HL-60/S4 treated with retinoic acid at 250 ng/mL for 4 days and 3 days (cell line): ENCODE data around the gene IFT80.

Experiments used
- in situ Hi-C: fragments of 300-500 bp; cut with MboI; formaldehyde crosslinking; loops from 2 replicates; pipeline ENCODE4 v1.7.0; 2022; ENCODE audit warnings: low sequenced_read_pairs

Gene IFT80

DNA sequence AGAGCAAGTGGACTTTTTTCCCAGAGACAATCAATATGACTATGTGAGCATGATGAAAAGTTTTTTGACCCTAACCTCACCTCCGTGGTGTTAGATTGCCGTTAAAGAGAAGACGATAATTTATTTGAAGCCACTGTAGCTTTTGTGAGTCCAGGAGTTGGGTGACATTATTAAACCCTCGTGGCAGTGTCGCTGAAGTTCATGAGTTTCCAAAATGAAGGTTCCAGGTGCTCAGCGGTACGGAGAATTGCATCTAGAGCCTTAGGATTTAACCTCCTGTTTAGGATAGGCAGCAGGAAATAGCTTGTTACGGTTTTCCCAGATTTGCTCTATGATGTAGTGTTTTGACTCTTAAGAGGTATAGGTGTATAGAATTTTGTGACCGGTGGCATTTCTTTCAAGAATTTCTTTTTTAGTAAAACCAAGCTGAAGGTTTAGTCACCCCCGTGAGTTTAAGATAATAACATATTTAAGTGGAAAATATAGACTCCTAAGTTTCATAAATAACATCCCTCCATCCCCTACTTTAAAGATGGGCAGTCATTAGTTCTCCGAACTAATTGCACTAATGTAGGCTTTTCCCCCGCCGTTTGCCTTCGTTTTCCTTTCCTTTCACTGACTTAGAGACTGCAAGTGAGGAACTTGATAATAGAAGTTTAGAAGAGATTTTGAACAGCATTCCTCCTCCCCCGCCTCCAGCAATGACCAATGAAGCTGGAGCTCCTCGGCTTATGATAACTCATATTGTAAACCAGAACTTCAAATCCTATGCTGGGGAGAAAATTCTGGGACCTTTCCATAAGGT is 2.5 kb upstream of the IFT80 start:
- in situ Hi-C loops = loop anchor here (25.0 kb wide), 1 partner anchor 239 kb away; no protein-coding TSS in a partner anchor

DNA sequence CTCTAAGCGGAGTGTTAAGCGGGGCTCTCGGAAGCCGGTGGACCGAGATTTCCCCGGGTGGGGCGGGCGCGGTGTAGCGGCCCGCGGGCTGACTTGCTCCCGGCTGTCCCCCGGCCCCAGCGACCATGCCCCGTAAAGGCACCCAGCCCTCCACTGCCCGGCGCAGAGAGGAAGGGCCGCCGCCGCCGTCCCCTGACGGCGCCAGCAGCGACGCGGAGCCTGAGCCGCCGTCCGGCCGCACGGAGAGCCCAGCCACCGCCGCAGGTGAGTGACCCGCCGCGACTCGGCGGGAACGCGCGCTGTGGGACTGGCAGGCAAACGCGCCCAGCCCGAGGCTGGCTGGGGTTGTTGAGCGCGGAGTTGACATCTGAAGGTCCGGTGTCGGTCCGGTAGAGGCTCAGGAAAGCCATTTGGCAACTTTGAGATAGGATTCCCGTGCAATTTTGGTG is 1.7 kb upstream of the IFT80 start:
- in situ Hi-C loops = loop anchor here (25.0 kb wide), 1 partner anchor 238 kb away; no protein-coding TSS in a partner anchor

DNA sequence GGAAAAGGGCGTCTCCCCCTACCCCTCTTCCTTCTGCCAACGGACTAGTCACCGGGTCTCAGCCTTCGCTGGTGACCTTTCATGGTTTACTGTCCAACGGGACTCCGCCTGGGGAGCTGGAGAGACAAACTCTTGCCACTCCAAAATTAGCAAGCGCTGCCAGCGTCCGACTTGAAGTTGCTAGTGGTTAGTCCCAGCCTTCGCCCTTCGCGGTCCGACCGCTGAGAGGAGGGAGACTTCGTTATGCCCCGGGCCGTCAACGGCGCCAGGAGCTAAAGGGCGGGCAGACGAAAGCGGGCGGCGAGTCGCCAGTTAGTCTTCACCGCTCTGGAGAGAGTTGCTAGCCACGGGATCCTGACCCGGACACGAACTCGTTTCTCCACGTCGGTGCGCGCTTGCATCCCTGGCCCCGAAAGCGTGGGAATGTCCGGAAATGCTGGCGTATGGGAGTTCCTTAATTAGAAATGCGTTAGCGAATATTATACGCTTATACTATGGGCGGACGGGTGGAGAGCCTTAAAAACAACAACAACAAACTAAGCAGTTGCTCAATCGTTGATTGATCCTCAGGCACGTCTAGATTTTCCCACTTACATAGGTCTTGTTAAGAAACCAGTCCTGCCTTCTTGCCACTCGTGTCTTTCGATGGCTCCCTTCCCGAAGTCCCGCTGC is 1.1 kb upstream of the IFT80 start:
- in situ Hi-C loops = loop anchor here (25.0 kb wide), 1 partner anchor 238 kb away; no protein-coding TSS in a partner anchor

DNA sequence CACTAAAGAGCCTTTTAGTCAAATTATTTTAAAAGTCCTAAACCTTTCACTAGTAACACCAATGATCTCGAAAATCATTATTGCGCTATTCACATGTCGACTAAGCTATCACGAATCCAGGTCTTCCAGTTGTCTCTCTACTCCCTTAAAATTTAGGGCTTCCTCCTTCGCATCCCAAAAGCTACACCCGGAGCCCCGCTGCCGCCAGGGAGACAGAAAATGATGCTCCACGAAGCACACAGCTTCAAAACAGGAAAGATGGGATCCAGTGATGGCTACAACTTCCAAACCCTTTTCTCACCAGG is 253 bp downstream of the IFT80 start:
- in situ Hi-C loops = no loop called here

DNA sequence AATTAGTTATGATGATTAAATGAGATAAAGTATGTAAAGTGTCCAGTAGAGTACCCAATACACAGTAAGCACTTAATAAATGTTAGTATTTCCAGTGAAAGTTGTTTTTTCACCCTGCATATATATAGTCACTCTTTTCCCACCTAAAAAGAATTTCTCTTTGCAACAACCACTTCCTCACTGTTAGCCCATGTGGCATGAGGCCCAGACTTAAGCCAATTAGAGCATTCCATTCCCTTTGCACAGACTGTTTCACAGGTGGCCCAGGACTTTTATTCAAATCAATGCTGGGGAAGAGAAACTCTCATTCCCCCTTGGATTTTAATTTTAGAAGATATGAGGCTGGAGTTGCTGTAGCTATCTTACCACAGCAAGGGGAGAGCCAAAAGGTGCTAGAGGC is 3.7 kb downstream of the IFT80 start:
- in situ Hi-C loops = no loop called here

DNA sequence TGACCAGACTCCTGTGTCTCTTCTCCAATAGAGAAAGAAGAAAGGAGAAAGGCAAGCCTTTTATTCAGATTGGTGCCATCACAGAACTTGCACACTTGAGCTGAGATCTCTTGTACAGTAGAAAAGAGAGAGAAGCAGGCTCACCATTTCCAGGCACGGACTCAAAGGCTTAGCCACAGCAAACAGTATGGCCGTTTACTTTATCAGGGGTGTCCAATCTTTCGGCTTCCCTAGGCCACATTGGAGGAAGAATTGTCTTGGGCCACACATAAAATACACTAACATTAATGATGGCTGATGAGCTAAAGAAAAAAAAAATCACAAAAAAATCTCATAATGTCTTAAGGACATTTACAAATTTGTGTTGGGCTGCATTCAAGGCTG is 5.0 kb downstream of the IFT80 start:
- in situ Hi-C loops = no loop called here

DNA sequence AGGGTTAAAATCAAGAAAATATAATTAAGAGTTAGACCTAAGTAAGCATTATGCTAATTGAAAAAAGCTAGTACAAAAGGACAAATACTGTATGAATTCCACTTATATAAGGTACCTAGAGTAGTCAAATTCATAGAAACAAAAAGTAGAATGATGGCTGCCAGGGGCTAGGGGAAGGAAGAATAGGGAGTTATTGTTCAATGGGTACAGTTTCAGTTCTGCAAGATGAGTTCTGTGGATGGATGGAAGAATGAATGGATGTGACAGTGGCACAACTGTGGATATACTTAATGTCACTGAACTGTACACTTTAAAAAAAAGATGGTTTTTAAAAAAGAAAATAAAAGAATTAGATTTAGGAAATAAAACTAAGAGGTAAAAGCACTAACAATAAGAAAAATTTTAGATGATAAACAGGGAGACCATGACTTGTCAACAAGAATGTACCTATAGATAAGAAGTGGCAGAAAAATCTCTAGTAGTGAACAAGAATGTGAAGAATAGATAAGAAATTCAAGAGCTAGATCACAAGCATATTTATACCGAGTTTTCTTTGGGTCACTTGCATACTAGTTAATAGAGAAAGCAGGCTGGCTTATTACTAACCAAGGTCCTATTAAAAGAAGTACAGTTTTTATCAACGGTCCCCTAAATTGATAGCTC is 5.5 kb downstream of the IFT80 start:
- in situ Hi-C loops = no loop called here

DNA sequence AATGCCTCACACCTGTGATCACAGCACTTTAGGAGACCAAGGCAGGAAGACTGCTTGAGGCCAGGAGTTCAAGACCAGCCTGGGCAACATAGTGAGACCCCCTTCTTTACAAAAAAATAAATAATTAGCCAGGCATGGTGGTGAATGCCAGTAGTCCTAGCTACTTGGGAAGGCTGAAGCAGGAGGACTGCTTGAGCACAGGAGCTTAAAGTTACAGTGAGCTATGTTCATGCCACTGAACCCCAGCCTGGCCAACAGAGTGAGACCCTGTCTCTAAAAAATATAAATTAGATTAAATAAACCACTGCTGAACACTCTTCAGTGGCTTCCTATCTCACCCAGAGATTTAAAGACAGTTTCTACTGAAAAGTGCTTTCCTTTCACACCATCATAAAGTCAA is 6.2 kb downstream of the IFT80 start:
- in situ Hi-C loops = no loop called here

DNA sequence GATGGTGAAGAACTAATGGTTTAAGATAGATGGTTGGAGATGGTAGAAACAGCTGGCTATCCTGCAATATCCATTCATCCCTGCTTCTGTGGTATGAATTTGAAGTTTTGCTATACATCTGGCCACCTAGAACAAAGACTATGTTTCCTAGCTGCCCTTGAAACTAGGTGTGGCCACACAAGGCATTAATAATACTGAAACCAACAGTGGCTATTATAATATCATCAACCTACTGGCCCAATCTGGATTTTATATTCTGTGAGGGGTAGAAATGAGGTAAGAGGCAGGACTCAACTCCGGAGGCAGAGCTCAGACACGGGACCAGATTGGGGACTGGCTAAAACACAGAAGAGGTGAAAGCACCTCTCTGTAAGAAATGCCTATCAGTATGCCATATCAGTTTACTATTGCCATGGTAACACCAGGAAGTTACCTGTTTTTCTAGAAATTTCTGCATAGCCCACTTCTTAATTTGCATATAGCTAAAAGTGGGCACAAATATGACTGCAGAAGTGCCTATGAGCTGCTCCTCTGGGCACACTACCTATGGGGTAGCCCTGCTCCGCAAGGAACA is 8.4 kb downstream of the IFT80 start:
- in situ Hi-C loops = no loop called here

DNA sequence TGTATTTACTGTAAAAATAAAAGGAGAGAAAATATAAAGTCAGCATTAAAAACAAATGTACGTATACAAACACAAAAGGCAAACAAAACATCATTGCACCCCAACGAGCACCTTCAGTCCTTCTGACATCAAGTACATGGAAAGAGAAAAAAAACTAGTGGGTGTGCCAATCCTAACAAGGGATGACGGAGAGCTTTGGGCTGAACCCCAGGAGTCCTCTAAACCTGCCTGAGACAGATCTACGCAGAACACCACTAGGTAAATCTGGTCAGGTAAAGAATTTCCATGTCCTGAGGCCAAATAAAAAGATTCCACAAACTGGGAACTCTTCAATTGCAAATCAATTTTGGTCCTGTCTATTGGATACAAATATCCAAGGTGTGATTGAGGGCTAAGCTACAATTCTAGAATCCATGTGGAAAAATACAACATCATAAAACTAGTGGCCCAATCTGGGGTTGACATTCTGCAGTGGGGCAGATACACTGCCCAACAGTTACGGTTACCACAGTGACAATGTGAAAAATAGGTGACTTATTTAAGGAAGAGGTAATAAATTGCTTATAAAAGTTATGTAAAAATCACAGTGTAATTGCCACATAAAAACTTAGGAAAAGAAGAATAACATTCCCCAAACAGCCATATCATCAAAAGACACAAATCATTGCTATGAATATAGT is 14.2 kb downstream of the IFT80 start:
- in situ Hi-C loops = no loop called here

DNA sequence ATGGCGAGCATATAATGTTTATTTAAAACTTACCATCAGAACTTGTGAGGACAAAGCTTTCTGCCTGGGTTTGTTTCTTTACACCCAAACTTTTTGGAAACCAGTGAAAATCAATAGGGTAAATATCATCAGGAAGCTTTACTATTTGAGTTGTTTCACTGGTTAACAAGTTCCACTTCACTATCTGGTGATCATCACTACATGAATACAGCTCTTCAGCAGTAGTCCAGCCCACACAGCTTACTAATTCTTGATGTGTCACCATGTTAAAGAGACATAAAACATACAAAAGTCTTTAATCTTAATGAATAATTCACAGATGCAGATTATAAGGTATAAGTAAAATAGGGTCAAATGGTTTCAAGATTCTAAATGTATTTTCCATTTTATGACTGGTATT is 17.6 kb downstream of the IFT80 start:
- in situ Hi-C loops = no loop called here

DNA sequence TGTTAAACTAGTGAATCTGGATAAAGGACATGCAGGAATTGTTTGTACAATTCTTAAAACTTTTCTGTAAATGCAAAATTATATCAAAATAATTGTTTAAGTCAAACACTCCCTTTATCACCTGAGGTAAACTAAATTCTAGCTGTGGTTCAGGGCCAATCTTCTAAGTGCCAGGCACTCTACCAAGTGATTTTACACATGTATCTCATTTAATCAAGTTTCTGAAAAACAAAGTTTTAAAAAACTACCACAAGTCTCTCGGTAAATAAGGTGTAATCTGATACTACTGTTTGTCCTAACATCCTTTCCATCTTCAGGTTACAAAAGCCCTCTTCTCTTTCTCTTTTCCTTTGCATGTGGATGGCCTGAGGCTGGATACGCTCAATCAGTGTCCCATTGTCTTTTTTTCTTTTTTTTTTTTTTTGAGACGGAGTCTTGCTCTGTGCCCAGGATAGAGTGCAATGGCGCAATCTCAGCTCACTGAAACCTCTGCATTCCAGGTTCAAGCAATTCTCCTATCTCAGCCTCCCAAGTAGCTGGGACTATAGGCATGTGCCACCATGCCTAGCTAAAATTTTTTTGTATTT is 19.3 kb downstream of the IFT80 start:
- in situ Hi-C loops = no loop called here

DNA sequence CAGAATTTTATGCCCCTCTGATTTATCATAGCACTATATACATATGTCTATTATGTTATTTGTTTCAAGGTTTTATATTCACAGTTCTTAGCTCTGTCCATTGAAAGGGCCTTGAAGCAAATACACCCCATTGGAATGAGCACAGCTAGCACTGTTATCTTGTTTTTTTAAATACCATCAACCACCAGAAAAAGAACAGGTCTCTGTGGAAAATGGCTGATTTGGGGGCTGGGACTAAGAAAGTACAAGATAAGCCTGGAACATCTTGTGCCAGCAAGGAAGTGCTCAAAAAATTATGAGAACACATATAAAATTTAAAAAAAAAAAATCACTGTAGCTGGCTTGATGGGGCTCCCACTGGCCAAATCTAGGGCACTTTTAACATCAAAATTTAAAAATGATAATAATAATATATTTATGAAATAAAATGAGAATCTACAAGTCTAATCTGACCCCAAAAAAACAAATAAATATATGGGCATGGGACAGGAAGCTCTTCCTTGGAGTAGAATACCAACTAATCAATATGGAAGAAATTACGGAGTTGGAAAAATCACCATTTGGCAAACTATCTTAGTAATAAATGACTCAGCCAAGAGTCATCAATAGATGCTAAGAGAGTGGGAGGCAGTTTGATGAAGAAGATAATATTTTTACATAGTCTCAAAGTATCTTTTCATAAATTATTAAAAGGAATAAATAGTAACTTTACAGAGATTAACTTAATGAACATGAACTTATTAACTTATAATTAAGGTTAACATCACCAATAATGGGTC is 20.5 kb downstream of the IFT80 start:
- in situ Hi-C loops = no loop called here

DNA sequence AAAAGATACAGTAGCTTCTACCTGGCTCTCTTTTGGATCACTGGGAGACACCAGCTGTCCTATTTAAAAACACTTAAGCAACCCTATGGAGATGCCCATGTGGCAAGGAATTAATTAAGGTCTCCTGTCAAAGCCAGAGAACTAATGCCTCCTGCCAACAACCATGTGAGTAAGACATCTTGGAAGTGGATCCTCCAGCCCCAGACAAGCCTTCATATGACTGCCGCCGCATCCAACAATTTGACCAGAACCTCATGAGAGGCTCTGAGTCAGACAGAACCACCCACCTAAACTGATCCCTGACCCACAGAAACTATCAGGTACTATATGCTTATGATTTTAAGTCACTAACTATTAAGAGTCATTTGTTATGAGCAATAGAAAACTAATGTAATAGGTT is 22.3 kb downstream of the IFT80 start:
- in situ Hi-C loops = no loop called here

DNA sequence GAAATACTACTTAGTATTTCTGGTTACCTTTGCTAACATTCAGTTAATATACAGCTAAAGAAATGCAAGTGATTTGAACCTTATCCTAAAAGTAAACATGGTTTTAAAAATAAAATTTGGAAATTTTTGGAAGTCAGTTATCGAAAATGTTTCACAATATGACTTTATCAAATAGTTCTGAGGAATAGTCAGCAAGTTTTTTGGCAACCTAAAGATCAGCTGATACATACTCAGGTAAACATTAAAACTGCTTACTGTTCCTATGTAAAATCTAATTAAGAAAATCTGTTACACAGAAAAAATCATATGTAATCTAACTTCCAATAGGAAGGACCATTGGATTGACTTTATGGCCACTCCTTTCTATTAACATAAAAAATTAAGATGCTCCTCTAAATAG is 24.1 kb downstream of the IFT80 start:
- in situ Hi-C loops = no loop called here

DNA sequence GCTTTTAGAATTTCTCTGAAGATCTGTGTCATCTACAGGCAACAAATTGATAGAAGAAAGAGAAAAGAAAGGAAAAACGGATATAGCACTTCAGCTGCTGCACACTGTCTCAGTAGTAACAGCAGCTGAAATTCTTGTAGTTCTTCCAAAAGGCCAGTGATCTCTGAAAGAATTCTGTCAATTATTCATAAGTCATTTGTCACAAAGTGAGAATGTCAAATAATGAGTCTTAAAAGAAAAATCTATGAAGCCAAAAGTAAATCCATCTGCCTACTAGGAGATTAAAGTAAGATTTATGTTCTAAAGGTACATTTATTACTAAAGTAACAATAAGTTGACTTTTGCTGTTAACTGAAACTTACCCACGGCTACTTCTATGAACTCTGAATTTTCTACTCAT is 24.6 kb downstream of the IFT80 start:
- in situ Hi-C loops = no loop called here

DNA sequence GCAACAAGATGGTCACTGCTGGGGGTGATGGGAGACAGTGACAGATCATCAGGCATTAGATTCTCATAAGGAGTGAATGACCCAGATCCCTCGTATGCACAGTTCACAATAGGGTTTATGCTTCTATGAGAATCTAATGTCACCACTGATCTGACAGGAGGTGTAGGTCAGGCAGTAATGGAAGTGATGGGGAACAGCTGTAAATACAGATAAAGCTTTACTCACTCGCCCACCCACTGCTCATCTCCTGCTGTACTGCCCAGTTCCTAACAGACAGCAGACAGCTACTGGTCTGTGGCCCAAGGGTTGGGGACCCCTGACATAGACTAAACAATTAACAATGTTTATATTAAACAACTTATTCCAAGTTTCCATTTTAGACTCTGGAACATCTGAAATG is 25.4 kb downstream of the IFT80 start:
- in situ Hi-C loops = no loop called here

DNA sequence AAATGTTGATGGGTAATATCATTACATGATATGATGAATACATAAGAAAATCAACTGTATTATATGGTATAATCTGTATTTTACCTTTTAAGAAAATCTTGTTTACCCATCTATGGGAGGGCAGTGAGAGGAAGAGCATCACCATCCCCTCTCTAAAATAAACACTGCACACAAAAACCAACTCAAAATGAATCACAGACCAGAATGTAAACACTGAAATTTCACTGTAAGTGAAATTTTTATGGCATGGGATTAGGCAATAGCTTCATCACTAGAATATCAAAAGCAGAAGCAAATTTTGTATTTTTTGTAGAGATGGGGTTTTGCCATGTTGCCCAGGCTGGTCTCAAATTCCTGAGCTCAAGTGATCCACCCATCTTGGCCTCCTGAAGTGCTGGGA is 26.2 kb downstream of the IFT80 start:
- in situ Hi-C loops = no loop called here

DNA sequence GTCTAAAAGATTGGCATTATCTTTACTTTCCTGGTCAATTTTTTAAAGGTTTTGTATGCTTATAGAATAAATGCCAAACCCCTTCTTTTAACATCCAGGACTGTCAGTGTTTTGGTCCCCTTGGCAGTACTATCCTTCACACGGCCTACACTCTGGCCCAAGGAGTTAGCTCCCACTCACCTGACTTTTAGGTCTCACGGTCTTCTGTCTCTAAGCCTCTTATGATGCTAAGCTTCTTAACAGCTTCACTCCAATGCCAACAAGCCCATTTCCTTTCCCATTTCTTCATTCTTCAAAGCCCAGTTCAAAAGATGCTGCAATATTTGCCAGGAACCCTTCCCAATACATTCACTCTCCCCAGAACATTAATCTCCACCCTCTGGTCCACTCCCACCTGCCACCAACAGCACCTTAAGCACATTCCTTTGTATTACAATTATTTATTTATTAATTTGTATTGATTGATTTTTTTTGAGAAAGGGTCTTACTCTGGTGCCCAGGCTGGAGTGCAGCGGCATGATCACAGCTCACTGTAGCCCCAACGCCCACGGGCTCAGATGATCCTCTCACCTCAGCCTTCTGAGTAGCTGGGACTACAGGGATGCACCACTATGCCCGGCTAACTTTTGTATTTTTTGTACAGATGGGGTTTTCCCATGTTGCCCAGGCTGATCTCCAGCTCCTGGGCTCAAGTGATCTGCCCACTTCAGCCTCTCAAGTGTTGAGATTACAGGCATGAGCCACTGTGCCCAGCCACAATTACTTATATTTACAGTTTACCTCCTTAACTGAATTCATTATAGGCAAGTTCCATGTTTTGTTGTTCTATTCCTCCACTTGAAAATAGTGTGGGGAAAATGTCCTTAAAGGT is 27.8 kb downstream of the IFT80 start:
- in situ Hi-C loops = no loop called here
